IMR-90 (cell line): ENCODE measurements around the gene P4HA3. TPM values are rescaled to one million over a fixed set of nuclear protein-coding genes. Genes with fewer than 3 reads are reported as not detected.

ENCODE experiments used
- ATAC-seq: fragments of 200-7000 bp; cut with Tn5 transposase; 2 replicates; pipeline ENCODE4 v1.9.1; 2020; ENCODE audit warnings: low read depth, mild to moderate bottlenecking, moderate library complexity
- BruUV-seq: library from RNA; stranded (reverse); fragments of 400-500 nt; replicated peaks from 2 replicates; lab custom pipeline; 2021; lab: Mats Ljungman, UMichigan
- CTCF ChIA-PET: fragments of 300-600 bp; formaldehyde crosslinking; extraction: SDS; loops from one replicate; lab custom pipeline; 2021; ENCODE audit warnings: antibody characterized with exemption; lab: Yijun Ruan, JAX
- POLR2A ChIA-PET: fragments of 300-600 bp; sonication (Branson Sonifier 250); formaldehyde crosslinking; loops from one replicate; lab custom pipeline; 2022; ENCODE audit warnings: antibody characterized with exemption; ENCODE audit not compliant: unreplicated experiment; lab: Charles Lee
- DNase-seq: peaks from one replicate; pipeline ENCODE4 v3.0.0; 2013
- H2AFZ ChIP-seq: replicated peaks from 2 replicates; pipeline ENCODE3; 2013; ENCODE audit warnings: low read length, mild to moderate bottlenecking; ENCODE audit not compliant: poor library complexity
- H2AK5ac ChIP-seq: 2 replicates; pipeline ENCODE4 v1.6.1; 2013; ENCODE audit warnings: low read depth, low read length, inconsistent platforms
- H2AK9ac ChIP-seq: replicated peaks from 2 replicates; pipeline ENCODE3; 2013; ENCODE audit warnings: mild to moderate bottlenecking, low read depth, low read length, moderate library complexity; ENCODE audit not compliant: poor library complexity
- H2BK120ac ChIP-seq: 2 replicates; pipeline ENCODE4 v1.6.1; 2013; ENCODE audit warnings: low read depth, low read length, inconsistent platforms
- H2BK15ac ChIP-seq: 3 replicates; pipeline ENCODE4 v1.6.1; 2013; ENCODE audit warnings: low read depth, low read length, inconsistent platforms
- H2BK20ac ChIP-seq: 2 replicates; pipeline ENCODE4 v1.6.1; 2013; ENCODE audit warnings: low read depth, mild to moderate bottlenecking, inconsistent platforms, low read length, moderate library complexity
- H2BK5ac ChIP-seq: 2 replicates; pipeline ENCODE4 v1.6.1; 2013; ENCODE audit warnings: mild to moderate bottlenecking, low read depth, low read length, inconsistent platforms; ENCODE audit not compliant: poor library complexity, severe bottlenecking
- H3K14ac ChIP-seq: replicated peaks from 2 replicates; pipeline ENCODE4 v1.6.1; 2013; ENCODE audit warnings: low read depth, low read length, inconsistent platforms
- H3K18ac ChIP-seq: 2 replicates; pipeline ENCODE4 v1.6.1; 2013; ENCODE audit warnings: low read depth, low read length, control low read depth
- H3K23ac ChIP-seq: 2 replicates; pipeline ENCODE4 v1.6.1; 2013; ENCODE audit warnings: low read depth, low read length, inconsistent platforms
- H3K27ac ChIP-seq: 2 replicates; pipeline ENCODE4 v1.5.1; 2013; ENCODE audit warnings: mild to moderate bottlenecking, control low read depth, low read length; ENCODE audit not compliant: insufficient read depth
- H3K27me3 ChIP-seq: 2 replicates; pipeline ENCODE4 v1.6.1; 2013; ENCODE audit warnings: low read length; ENCODE audit not compliant: control insufficient read depth, insufficient read depth
- H3K36me3 ChIP-seq: 2 replicates; pipeline ENCODE4 v1.6.1; 2013; ENCODE audit warnings: low read length, mixed read lengths; ENCODE audit not compliant: control insufficient read depth, insufficient read depth
- H3K4ac ChIP-seq: 2 replicates; pipeline ENCODE4 v1.6.1; 2013; ENCODE audit warnings: low read depth, low read length, inconsistent platforms
- H3K4me1 ChIP-seq: 2 replicates; pipeline ENCODE4 v1.6.1; 2013; ENCODE audit warnings: low read length, mixed read lengths; ENCODE audit not compliant: control insufficient read depth, insufficient read depth
- H3K4me2 ChIP-seq: 2 replicates; pipeline ENCODE4 v1.6.1; 2013; ENCODE audit warnings: low read depth, mild to moderate bottlenecking, control low read depth, low read length, moderate library complexity
- H3K4me3 ChIP-seq: 2 replicates; pipeline ENCODE4 v1.5.1; 2013; ENCODE audit warnings: low read depth, mild to moderate bottlenecking, control low read depth, low read length, moderate library complexity; ENCODE audit not compliant: insufficient read depth
- H3K56ac ChIP-seq: 2 replicates; pipeline ENCODE4 v1.6.1; 2013; ENCODE audit warnings: low read length, inconsistent platforms; ENCODE audit not compliant: insufficient read depth; ENCODE audit errors: extremely low read depth
- H3K79me1 ChIP-seq, 2 experiments: 2 replicates each; pipeline ENCODE4 v1.6.1; 2013; ENCODE audit warnings: low read length in 2 of 2, inconsistent platforms in 1 of 2, low read depth in 1 of 2
- H3K9ac ChIP-seq: 2 replicates; pipeline ENCODE4 v1.6.1; 2013; ENCODE audit warnings: low read depth, low read length, control low read depth
- H3K9me1 ChIP-seq: 2 replicates; pipeline ENCODE4 v1.6.1; 2013; ENCODE audit warnings: low read length, inconsistent platforms; ENCODE audit not compliant: insufficient read depth
- H3K9me3 ChIP-seq: 2 replicates; pipeline ENCODE4 v1.6.1; 2013; ENCODE audit warnings: low read length; ENCODE audit not compliant: control insufficient read depth, insufficient read depth
- H4K20me1 ChIP-seq: 2 replicates; pipeline ENCODE4 v1.6.1; 2013; ENCODE audit warnings: low read length, inconsistent platforms; ENCODE audit not compliant: insufficient read depth
- H4K5ac ChIP-seq: 2 replicates; pipeline ENCODE4 v1.6.1; 2013; ENCODE audit warnings: mild to moderate bottlenecking, low read depth, low read length, control low read depth
- H4K8ac ChIP-seq, 2 experiments: 2 replicates each; pipeline ENCODE4 v1.6.1; 2013; ENCODE audit warnings: low read depth in 2 of 2, low read length in 2 of 2, control low read depth in 1 of 2, inconsistent platforms in 1 of 2
- H4K91ac ChIP-seq: 2 replicates; pipeline ENCODE4 v1.6.1; 2013; ENCODE audit warnings: low read depth, low read length, inconsistent platforms; ENCODE audit not compliant: insufficient read depth
- BHLHE40 ChIP-seq: fragments of 150-350 bp; IDR thresholded peaks from 2 replicates; pipeline ENCODE4 v1.6.1; 2016; ENCODE audit warnings: mild to moderate bottlenecking, low read depth, low read length
- CEBPB ChIP-seq: IDR thresholded peaks from 2 replicates; pipeline ENCODE4 v1.6.1; 2012; ENCODE audit warnings: low read depth, low read length, improper control_type of control experiment
- FOS ChIP-seq: fragments of 150-350 bp; IDR thresholded peaks from 2 replicates; pipeline ENCODE4 v1.6.1; 2016; ENCODE audit warnings: low read depth, low read length
- MAFK ChIP-seq: IDR thresholded peaks from 2 replicates; pipeline ENCODE4 v1.6.1; 2012; ENCODE audit warnings: low read depth, low read length, improper control_type of control experiment
- MAZ ChIP-seq: IDR thresholded peaks from 2 replicates; pipeline ENCODE4 v1.6.1; 2012; ENCODE audit warnings: low read depth, mild to moderate bottlenecking, low read length, improper control_type of control experiment, moderate library complexity, borderline replicate concordance
- MXI1 ChIP-seq: IDR thresholded peaks from 2 replicates; pipeline ENCODE4 v1.6.1; 2012; ENCODE audit warnings: low read depth, mild to moderate bottlenecking, low read length, moderate library complexity, borderline replicate concordance
- NFE2L2 ChIP-seq: fragments of 150-350 bp; IDR thresholded peaks from 2 replicates; pipeline ENCODE4 v1.6.1; 2016; ENCODE audit warnings: low read depth, mild to moderate bottlenecking, low read length
- POLR2A ChIP-seq: IDR thresholded peaks from 2 replicates; pipeline ENCODE4 v1.6.1; 2012; ENCODE audit warnings: mild to moderate bottlenecking, low read depth, low read length
- RAD21 ChIP-seq: IDR thresholded peaks from 2 replicates; pipeline ENCODE4 v1.6.1; 2012; ENCODE audit warnings: low read length, improper control_type of control experiment
- WGBS, 2 experiments: methylation state at CpG; one replicate each; pipeline versions ENCODE4 v1.1.5 to v1.1.7; 2013; ENCODE audit warnings: missing lambda C conversion rate in 2 of 2; ENCODE audit not compliant: insufficient read length in 1 of 2; ENCODE audit errors: extremely low coverage in 2 of 2; 5-methylcytosine and 5-hydroxymethylcytosine counted together
- dilution Hi-C: fragments of 300-500 bp; cut with HindIII; formaldehyde crosslinking; loops from one replicate; pipeline ENCODE4 v1.14.3; 2018; ENCODE audit warnings: low sequenced_read_pairs; ENCODE audit not compliant: unreplicated experiment
- in situ Hi-C: fragments of 300-500 bp; cut with MboI; formaldehyde crosslinking; loops from 3 replicates; pipeline ENCODE4 v1.14.3; 2019; ENCODE audit warnings: low sequenced_read_pairs, inconsistent platforms, mixed read lengths
- intact Hi-C: fragments of 100-400 bp; cut with micrococcal nuclease; formaldehyde crosslinking; loops from 2 replicates; pipeline ENCODE4 v1.10.0; 2022
- polyA plus RNA-seq, 3 experiments: library from polyadenylated mRNA; depleted of rRNA; stranded (reverse); fragments of >200 nt; gene quantifications; 2 replicates each; pipeline ENCODE4 v1.2.3, GENCODE V29; 2012; ENCODE audit warnings: low replicate concordance in 1 of 3
- total RNA-seq: library from RNA; depleted of rRNA; stranded (reverse); fragments of >200 nt; gene quantifications from 2 replicates; pipeline ENCODE4 v1.2.3, GENCODE V29; 2012
- TF ChIP-seq, protein P1 (sequence below): conservative IDR thresholded peaks from 2 replicates; pipeline ENCODE4 v1.5.1; 2012; ENCODE audit warnings: mild to moderate bottlenecking, low read depth, low read length, improper control_type of control experiment
- TF ChIP-seq, protein P2 (sequence below): fragments of 150-350 bp; IDR thresholded peaks from 2 replicates; pipeline ENCODE4 v1.6.1; 2016; ENCODE audit warnings: low read depth, mild to moderate bottlenecking, low read length, moderate library complexity, borderline replicate concordance

P4HA3 gene
- total and polyA plus RNA-seq, 2 of the 4 experiments (the other 2 are of a cell fraction): 2.9 to 5.7 TPM

DNA sequence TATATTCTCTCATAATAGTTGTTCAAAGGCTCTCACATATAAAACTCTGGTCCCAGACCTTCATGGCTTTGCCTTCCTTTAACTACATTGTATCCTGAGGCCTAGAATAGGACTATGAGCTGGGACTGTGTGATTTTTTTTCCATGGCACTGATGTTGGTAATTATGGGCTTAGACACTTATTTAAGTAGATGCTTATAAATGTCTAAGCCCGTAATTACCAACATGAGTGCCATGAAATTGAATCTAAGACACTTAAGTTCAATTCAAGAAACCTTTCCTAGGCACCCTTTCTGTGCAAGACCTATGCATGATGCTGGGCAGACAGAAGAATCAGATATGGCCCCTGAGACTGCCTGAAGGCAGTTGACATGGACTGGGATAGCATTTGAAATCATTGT is 63.0 kb downstream of the P4HA3 start:
- DNase-seq: no peak
- Histone ChIP-seq H3K4me3 (no peak overlapping the region), H3K79me1 (peaks cover 0 to 7% of the 10 kb centered on the region in 2 experiments; a peak in 1 of 4 replicates), H2BK120ac (no peak overlapping the region), H4K8ac (no peak overlapping the region), H3K4ac (no peak overlapping the region), H2BK20ac (no peak overlapping the region), H4K5ac (no peak overlapping the region), H3K18ac (no peak overlapping the region), H3K9me3 (no peaks in the 10 kb centered on the region), H3K27ac (no peak overlapping the region), H3K23ac (no peak overlapping the region), H4K91ac (no peak overlapping the region), H2AK5ac (no peak overlapping the region), H3K4me1 (no peaks in the 10 kb centered on the region), H3K4me2 (no peak overlapping the region), H3K14ac (no peak overlapping the region), H4K20me1 (no peaks in the 10 kb centered on the region), H3K27me3 (no peaks in the 10 kb centered on the region), H2BK15ac (no peak overlapping the region), H2BK5ac (no peak overlapping the region), H2AK9ac (no peak overlapping the region), H3K56ac (no peak overlapping the region), H3K9me1 (no peaks in the 10 kb centered on the region), H3K36me3 (peaks cover 41% of the 10 kb centered on the region), H2AFZ (no peak overlapping the region), H3K9ac (no peak overlapping the region)
- TF ChIP-seq CEBPB (no peak), NFE2L2 (no peak), FOS (no peak), MAFK (no peak), BHLHE40 (no peak), MXI1 (no peak), MAZ (no peak), RAD21 (no peak), POLR2A (no peak)
- TF ChIP-seq, protein P1, sequence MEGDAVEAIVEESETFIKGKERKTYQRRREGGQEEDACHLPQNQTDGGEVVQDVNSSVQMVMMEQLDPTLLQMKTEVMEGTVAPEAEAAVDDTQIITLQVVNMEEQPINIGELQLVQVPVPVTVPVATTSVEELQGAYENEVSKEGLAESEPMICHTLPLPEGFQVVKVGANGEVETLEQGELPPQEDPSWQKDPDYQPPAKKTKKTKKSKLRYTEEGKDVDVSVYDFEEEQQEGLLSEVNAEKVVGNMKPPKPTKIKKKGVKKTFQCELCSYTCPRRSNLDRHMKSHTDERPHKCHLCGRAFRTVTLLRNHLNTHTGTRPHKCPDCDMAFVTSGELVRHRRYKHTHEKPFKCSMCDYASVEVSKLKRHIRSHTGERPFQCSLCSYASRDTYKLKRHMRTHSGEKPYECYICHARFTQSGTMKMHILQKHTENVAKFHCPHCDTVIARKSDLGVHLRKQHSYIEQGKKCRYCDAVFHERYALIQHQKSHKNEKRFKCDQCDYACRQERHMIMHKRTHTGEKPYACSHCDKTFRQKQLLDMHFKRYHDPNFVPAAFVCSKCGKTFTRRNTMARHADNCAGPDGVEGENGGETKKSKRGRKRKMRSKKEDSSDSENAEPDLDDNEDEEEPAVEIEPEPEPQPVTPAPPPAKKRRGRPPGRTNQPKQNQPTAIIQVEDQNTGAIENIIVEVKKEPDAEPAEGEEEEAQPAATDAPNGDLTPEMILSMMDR: no peak
- TF ChIP-seq, protein P2, sequence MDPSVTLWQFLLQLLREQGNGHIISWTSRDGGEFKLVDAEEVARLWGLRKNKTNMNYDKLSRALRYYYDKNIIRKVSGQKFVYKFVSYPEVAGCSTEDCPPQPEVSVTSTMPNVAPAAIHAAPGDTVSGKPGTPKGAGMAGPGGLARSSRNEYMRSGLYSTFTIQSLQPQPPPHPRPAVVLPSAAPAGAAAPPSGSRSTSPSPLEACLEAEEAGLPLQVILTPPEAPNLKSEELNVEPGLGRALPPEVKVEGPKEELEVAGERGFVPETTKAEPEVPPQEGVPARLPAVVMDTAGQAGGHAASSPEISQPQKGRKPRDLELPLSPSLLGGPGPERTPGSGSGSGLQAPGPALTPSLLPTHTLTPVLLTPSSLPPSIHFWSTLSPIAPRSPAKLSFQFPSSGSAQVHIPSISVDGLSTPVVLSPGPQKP: no peak
- BruUV-seq: no TSS peak
- ChIA-PET POLR2A (no interaction called here), CTCF (no interaction called here)
- WGBS, 2 experiments: no CpG with 5 or more reads among the region's 1 CpG
- in situ Hi-C loops: no loop called here
- no peak for ATAC-seq
- intact Hi-C loops: no loop called here
- dilution Hi-C loops: no loop called here
